Heart left ventricle (tissue), 13 donors: ENCODE data around the gene GJA8.

ENCODE experiments used
- CTCF ChIP-seq, 12 donors: fragments of 200-600 bp; sonication (generic) in 4 of 12; IDR thresholded peaks; one replicate each; pipeline versions ENCODE4 v1.5.0 to v1.8.0; 2018 to 2022; ENCODE audit warnings: antibody characterized with exemption in 12 of 12, mild to moderate bottlenecking in 5 of 12
- POLR2A ChIP-seq, 2 donors: fragments of 450-650 bp; IDR thresholded peaks; one replicate each; pipeline ENCODE4 v1.6.1; 2017; ENCODE audit warnings: antibody characterized with exemption in 2 of 2, mild to moderate bottlenecking in 2 of 2, moderate library complexity in 2 of 2
- donor health status: ischemic (EF 13 %, LVEDD 7.1; RV severe dilation, severe dysfunction).
- donor health status: DM: no; HTN: yes; CAD: no.
- donor health status: DM: no; HTN: no; CAD: no.
- donor health status: ischemic (EF 25% LVEDD 6.9; RV normal size, moderate dysfunction).
- donor health status: ischemic (EF 25% LVEDD 5.7; RV mildly dilated, moderate dysfunction).
- donor health status: ischemic (EF 35%, LVEDD 5.7; RV mildly dilated, moderate dysfunction).
- donor health status: nonischemic (EF 11% LVEDD 7.7; RV severe dilation, severe dysfunction).
- donor health status: DM: yes; HTN: yes; CAD: no.
- donor health status: PGD.
- donor health status: ischemic (EF 29% LVEDD 5.4; RV normal size, mild dysfunction).
- donor health status: nonischemic (EF 23%, LVEDD 6.1; RV moderate dilation, normal function).

- no peak for TF ChIP-seq CTCF (IDR thresholded peaks at IDR 0.05)
- TF ChIP-seq POLR2A (IDR thresholded peaks at IDR 0.05), result no peak
These were observed 22.2 kb downstream of the GJA8 start for GRCh38 chr1:147924813-147925212.
